Right lung (tissue), 5 donors: Measurements from ENCODE around the gene SNAPC2. TPM values are rescaled to one million over a fixed set of nuclear protein-coding genes. Genes with fewer than 3 reads are reported as not detected.
"Not testable (repeated sequence)": the region's sequence is repeated elsewhere in the genome, so short reads cannot be mapped to it uniquely, and the experiment has no call there.

Experiments used
- DNase-seq, 2 donors: peaks; one replicate each; pipeline ENCODE4 v3.0.0-alpha.2; 2013
- polyA plus RNA-seq, 5 donors: library from polyadenylated mRNA; unstranded; fragments of 120-200 nt; gene quantifications; one replicate each; pipeline versions ENCODE4 v1.2.1 to v1.2.3, GENCODE V29; 2013; ENCODE audit warnings: inconsistent platforms in 1 of 5, low replicate concordance in 1 of 5; ENCODE audit not compliant: insufficient read length in 5 of 5, insufficient read depth in 1 of 5

Gene SNAPC2
- polyA plus RNA-seq, 5 donors, result 9.2 to 24.0 (median 15.5) TPM

DNA sequence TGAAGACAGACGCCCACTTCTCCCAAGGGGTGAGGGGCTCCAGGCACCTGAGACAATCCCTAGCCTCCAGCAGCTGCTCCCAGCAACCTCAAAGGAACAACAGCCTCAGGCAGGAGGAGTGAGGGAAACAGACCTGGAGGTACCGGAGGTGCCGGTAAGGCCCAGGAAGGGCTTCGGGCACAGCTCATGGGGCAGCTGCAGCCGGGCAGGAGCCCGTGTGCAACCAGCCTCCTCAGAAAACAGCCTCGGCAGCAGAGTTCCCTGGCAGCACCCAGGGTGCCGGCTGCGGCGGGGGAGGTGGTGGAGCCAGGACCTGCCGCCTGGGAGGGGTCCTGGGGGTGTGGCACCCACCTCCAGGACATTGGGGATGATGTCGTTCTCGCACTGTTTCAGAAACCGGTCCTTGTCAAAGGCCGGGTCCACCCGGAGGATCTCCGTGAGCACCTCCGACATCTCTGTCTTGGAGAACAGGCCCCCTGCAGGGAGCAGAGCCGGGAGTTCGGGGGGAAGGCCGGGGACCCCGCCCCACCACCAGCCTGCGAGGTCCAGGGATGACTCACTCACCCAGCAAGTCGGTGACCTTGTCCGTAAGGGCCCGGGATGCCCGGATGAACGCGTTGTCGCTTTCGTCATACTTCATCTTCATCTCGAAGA, 12.3 kb downstream of the SNAPC2 start:
- DNase-seq, result no peak

DNA sequence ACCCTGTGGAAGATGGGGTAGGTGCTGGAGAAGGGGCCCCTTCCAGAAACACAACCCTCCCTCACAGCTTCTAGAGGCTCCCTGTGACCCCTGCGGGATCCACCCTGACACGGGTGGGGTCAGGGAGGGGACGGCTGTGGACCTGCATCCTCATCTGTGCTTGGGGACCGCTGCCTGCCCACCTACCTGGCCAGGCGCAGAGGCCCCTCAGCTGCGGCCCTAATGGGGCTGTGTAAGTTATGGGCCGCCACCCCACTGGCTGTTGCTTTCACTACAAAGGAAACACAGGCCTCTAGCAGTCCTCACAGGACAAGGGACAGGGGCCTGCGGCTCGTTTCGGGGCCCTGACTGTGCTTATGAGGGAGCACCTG, 12.8 kb downstream of the SNAPC2 start:
- no peak for DNase-seq

DNA sequence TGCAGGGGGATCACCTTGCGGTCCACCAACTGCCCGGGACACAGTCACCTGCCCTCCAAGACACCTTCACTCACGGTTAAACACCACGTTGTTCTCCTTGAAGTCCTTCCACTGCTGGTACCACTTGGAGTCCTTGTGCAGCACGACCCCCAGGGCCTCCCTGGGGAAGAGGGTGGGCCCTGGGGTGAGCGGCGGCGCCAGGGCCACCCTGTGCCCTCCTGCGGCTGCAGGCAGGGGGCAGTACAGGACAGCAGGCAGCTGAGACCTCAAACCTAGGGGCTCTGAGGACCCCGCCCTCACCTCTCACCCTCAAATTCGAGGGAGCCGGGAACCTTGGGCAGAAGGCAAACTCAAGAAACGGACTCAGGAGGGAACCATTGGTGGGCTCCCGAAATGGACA, 13.3 kb downstream of the SNAPC2 start:
- no peak for DNase-seq

GRCh38 chr19:7933828-7934725, 13.9 kb downstream of the SNAPC2 start:
- no peak for DNase-seq

DNA sequence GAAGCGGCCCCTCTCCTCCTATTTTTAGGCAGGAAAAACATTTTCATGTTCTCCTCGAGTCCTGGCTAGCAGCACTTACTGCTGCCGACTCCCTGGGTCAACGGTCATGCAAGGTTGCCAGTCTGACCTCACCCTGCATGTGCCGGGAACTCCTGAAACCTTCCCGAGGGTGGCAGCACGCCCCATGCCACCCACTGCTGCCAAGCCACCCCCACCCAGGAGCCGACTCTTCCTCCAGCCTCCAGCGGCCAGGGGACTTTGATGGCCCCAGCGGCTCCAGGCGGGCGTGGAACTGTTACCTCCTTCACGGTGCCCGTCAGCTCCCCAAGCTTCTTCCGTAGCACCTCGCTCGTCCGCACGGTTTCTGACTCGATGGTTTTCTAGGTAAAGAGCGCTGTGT, 14.6 kb downstream of the SNAPC2 start:
- DNase-seq, result no peak

- DNase-seq, result no peak
Measured at GRCh38 chr19:7940841-7941240, 20.7 kb downstream of the SNAPC2 start.

GRCh38 chr19:7941895-7942596, 21.9 kb downstream of the SNAPC2 start:
- no peak for DNase-seq

DNA sequence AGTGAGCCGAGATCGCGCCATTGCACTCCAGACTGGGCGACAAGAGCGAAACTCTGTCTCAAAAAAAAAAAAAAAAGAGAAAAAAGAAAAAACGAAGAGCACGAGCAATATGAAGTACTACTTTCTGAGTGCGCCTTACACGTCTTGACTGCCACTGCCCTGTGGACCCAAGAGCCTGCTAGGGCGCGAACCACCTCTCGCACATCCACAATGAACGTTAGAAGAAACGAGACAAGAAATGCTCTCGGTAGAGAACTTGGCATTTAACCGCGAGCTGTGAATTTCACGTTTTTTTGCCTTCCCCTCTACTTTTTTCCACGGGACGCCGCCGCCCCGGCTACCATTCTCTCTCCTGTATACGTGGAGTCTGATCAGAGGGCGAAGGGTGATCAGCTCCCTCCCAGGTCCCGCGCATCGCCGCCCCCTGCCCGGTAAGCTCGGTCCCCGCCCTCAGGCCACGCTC, 22.9 kb downstream of the SNAPC2 start:
- no peak for DNase-seq

DNA sequence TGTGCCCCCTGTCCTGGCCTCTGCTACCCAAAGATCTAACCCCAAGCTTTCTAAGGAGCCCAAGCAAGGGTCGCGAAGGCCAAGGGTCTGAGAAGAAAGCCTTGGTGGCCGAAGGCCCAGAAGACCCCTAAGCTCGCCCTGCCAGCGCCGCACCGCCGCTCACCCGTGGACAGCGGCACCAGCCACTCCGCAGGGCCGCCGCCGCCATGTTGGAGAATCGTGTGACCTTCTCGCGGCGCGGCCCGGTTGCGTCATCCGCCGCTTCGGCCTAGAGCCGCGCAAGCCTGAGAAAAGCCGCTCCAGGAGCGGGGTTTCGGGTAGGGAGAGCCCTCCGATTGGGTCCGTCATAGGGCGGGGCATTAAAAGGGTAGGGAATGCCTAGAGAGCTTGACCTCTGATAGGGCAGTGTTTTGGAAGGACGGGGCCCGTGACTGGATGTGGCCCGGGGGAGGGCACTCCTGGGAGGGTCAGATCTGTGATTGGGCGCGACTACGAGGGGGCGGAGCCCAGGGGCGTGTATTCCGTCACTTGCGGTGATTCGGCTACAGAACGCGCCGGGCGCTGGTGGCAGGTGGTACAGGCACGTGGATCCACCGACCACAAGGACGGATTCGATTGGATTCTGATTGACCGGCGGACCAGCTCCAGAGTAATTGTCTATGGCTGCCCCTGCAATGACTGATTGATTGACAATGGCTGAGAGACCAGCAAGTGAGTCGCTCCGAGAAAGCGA, 23.5 kb downstream of the SNAPC2 start, which contains the start of gene TIMM44:
TIMM44 (minus strand) TSS at position 223 of the 733 bp plus-strand sequence; CDS start at position 208, 15 bp downstream.
- peak; percentile 98 for DNase-seq

- peak; percentile 85 for DNase-seq
Measured at GRCh38 chr19:7944177-7944761, 24.1 kb downstream of the SNAPC2 start.

GRCh38 chr19:7947939-7948338, 27.8 kb downstream of the SNAPC2 start:
- DNase-seq, result no peak

DNA sequence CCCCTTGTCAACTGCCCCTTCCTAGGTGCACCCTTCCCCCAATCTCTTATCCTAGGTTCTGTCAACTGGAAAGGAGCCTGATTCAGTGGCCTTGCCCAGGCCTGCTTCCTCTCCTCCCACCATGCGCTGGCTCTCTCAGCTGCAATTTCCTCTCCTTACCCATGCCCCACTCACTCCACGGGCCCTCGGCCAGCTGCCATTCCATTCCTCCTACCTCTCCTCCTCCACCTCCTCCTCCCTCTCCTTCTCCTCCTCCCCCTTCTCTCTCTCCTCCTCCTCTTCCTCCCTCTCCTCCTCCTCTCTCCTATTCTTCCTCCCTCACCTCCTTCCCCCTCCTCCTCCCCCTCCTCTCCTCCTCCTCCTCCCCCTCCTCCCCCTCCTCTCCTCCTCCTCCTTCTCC, 32.9 kb downstream of the SNAPC2 start:
- DNase-seq, result no peak

DNA sequence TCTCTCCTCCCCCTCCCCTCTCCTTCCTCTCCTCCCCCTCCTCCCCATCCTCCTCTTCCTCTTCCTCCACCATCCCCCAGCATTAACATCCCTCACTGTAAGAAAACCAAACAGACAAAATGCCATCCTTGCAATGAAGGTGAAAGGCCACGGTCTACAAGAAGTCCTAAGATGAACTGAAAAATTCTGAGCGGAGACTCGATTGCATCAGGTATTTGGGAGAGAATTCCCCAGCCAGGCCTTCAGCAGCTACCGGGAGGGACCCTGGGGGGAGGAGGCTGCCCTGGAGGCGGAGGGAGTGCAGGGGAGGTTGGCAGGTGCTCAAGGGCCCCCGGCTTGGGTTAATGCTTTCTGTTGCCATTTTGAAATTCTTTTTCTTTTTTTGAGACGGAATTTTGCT, 33.4 kb downstream of the SNAPC2 start:
- DNase-seq, result no peak

DNA sequence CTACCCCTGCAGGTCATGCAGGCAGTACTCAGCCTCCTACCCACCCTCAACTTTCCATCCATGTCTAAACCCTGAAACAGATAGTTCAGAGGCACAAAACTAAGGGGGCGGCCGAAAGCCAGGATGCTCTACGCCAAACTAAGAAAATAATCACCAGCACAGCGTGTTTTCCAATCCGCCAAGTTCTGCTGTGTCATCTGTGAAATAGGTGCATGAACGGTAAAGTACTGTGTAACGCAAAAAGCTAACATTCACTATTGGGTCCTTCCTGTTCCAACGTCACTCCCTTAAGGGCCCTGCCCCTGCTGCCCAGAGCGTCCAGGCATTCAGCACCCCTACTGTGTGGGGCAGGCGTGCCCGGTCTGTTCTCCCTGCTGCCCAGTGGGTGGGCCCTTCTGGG, 35.6 kb downstream of the SNAPC2 start:
- DNase-seq, result no peak

GRCh38 chr19:7959211-7959610, 39.1 kb downstream of the SNAPC2 start:
- no peak for DNase-seq

- not testable (repeated sequence) for DNase-seq
Measured at GRCh38 chr19:7961082-7961481, 40.9 kb downstream of the SNAPC2 start.

- no peak for DNase-seq
Measured at GRCh38 chr19:7961920-7962626, 41.9 kb downstream of the SNAPC2 start.

GRCh38 chr19:7962644-7963268, 42.6 kb downstream of the SNAPC2 start:
- no peak for DNase-seq

DNA sequence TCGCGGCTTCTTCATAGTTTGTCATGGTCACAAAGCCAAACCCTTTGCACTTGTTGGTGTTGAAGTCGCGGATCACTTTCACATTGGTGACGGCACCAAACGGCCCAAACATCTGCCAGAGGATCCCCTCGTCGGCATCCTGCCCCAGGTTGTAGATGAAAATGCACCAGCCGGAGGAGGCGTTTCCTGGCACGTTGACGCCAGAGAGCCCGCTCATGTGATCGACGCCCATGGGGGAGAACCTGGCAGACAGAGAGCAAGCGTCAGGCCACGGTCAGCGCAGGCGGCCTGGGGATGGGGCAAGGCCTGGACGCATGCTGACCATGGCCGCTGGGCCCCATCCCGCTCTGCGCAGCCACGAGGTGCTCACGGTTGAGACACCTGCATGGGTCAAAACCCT, 43.4 kb downstream of the SNAPC2 start:
- no peak for DNase-seq

GRCh38 chr19:7965259-7965841, 45.2 kb downstream of the SNAPC2 start:
- DNase-seq, result no peak
